Measurements from ENCODE around the gene CSTF1. TPM values are rescaled to one million over a fixed set of nuclear protein-coding genes. Genes with fewer than 3 reads are reported as not detected.

CSTF1 gene
- total and polyA plus RNA-seq, 2 donors (not counting 3 experiments of a cell fraction or from before 2014, with no cell fraction given): 39.6 to 49.3 TPM

DNA sequence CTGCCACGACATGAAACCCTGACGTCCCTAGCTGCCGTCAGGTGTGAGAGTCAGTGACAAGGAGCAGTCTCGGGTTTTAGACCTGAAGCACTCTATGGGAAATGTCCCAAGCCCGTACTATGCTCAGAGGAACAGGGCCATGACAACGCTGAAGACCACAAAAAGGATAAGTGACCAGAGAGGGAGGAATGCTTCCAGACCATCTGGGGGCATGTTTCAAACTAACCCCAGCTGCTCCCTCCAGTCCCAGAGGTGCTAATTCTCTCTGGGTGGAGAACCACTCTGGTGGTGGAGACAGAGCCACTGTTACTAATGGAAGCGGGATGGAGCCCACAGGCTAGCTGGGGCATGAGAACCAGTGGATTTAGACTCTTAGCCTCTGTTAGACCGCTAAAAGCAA, 9.1 kb upstream of the CSTF1 start:
- POLR2A ChIA-PET: interaction anchor here (1.2 kb wide), 1 partner anchor 9 kb away, joined by 4 read pairs; the partner anchor contains the start of genes AURKA and CSTF1
- H2AFZ ChIP-seq (ENCODE audit: low read depth, low read length): no peak overlapping the region

More for the DNA sequence above, 9.1 kb upstream of the CSTF1 start:
- CTCF ChIA-PET: interaction anchor here (2.2 kb wide), 1 partner anchor 9 kb away, joined by 6 read pairs; the partner anchor contains the start of genes AURKA and CSTF1
- no peak overlapping the region for H3K4me2 ChIP-seq (ENCODE audit: insufficient read depth, low read length)
- no peaks in the 10 kb centered on the region for H3K27me3 ChIP-seq (ENCODE audit: control insufficient read depth in 2 of 2, insufficient read depth in 2 of 2, low read length in 2 of 2)
- H3K79me2 ChIP-seq (ENCODE audit: control insufficient read depth, insufficient read depth, low read length): peaks cover 63% of the 10 kb centered on the region
- DNase-seq (ENCODE audit: low read depth, low spot score) (no peak), FAIRE-seq (no peak)
- TF ChIP-seq GATA2 (IDR thresholded peaks at IDR 0.05; ENCODE audit: insufficient read depth, insufficient read length, low read depth, low read length) (no peak), POLR2A (IDR thresholded peaks at IDR 0.05; ENCODE audit: low read depth, low read length) (no peak), POLR2AphosphoS5 (IDR thresholded peaks at IDR 0.05; ENCODE audit: insufficient read depth, low read depth, low read length) (no peak), MYC (IDR thresholded peaks at IDR 0.05; ENCODE audit: low read depth, low read length) (no peak), EZH2 (IDR thresholded peaks at IDR 0.05; ENCODE audit: borderline replicate concordance, low read depth, low read length, severe bottlenecking) (no peak), FOS (IDR thresholded peaks at IDR 0.05; ENCODE audit: borderline replicate concordance, insufficient read depth, low read length) (no peak), JUN (IDR thresholded peaks at IDR 0.05; ENCODE audit: borderline replicate concordance, insufficient read depth, insufficient read length, low read depth) (no peak)
- TF ChIP-seq, protein P1, sequence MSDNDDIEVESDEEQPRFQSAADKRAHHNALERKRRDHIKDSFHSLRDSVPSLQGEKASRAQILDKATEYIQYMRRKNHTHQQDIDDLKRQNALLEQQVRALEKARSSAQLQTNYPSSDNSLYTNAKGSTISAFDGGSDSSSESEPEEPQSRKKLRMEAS (IDR thresholded peaks at IDR 0.05; ENCODE audit: insufficient read depth, insufficient read length): no peak
- TF ChIP-seq, protein P2, sequence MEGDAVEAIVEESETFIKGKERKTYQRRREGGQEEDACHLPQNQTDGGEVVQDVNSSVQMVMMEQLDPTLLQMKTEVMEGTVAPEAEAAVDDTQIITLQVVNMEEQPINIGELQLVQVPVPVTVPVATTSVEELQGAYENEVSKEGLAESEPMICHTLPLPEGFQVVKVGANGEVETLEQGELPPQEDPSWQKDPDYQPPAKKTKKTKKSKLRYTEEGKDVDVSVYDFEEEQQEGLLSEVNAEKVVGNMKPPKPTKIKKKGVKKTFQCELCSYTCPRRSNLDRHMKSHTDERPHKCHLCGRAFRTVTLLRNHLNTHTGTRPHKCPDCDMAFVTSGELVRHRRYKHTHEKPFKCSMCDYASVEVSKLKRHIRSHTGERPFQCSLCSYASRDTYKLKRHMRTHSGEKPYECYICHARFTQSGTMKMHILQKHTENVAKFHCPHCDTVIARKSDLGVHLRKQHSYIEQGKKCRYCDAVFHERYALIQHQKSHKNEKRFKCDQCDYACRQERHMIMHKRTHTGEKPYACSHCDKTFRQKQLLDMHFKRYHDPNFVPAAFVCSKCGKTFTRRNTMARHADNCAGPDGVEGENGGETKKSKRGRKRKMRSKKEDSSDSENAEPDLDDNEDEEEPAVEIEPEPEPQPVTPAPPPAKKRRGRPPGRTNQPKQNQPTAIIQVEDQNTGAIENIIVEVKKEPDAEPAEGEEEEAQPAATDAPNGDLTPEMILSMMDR (IDR thresholded peaks at IDR 0.05; ENCODE audit: extremely low read depth in 1 of 2, insufficient read depth in 1 of 2, low read depth in 1 of 2, low read length in 2 of 2): no peak
- no peaks in the 10 kb centered on the region for H3K9me3 ChIP-seq (replicated peaks; ENCODE audit: control insufficient read depth, insufficient read depth, low read length)
- dilution Hi-C loops (cut with MboI; ENCODE audit: extremely low pct_ligation_motif_present, low sequenced_read_pairs) (no loop called here), intact Hi-C loops (cut with micrococcal nuclease) (no loop called here)
- H3K9me1 ChIP-seq (replicated peaks; ENCODE audit: control insufficient read depth, extremely low read depth, insufficient read depth, low read length): no peaks in the 10 kb centered on the region
- no TSS peak for BruUV-seq (replicated peaks)
- H3K27ac ChIP-seq (ENCODE audit: insufficient read depth, low read depth, low read length): no peak overlapping the region
- no peaks in the 10 kb centered on the region for H4K20me1 ChIP-seq (replicated peaks; ENCODE audit: control insufficient read depth, extremely low read depth, insufficient read depth, low read length)
- no peaks in the 10 kb centered on the region for H3K4me1 ChIP-seq (ENCODE audit: control insufficient read depth, extremely low read depth, insufficient read depth, low read length)
- peaks cover 4 to 16% of the 10 kb centered on the region in 2 experiments for H3K36me3 ChIP-seq (ENCODE audit: control insufficient read depth in 2 of 2, extremely low read depth in 1 of 2, insufficient read depth in 2 of 2, low read length in 2 of 2)
- H3K9ac ChIP-seq (replicated peaks; ENCODE audit: extremely low read depth, insufficient read depth, low read length): no peak overlapping the region
- H3K4me3 ChIP-seq (replicated peaks in 1 of 3; ENCODE audit: insufficient read depth in 1 of 3, low read depth in 1 of 3, low read length in 3 of 3): no peak overlapping the region
